ENCODE data around the gene PIK3CB. TPM values are rescaled to one million over a fixed set of nuclear protein-coding genes. Genes with fewer than 3 reads are reported as not detected.
"Not testable (repeated sequence)": the region's sequence is repeated elsewhere in the genome, so short reads cannot be mapped to it uniquely, and the experiment has no call there.

Gene PIK3CB
- total and polyA plus RNA-seq, 9 donors = 10.6 to 27.1 (median 16.5) TPM

DNA sequence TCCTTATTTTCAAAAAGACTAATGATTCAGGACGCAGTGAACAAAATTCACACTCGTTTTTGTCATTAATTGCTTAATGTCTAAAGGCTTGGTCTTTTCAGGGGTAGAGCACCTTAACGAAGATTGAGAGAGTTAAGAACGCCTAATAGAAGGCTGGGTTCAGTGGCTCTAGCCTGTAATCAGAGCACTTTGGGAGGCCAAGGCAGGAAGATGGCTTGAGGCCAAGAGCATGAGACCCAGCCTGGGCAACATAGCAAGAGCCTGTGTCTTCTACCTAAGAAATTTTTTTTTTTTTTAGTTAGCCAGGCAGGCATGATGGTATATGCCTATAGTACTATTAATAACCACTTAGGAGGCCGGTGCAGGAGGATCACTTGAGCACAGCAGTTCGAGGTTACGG, 7.5 kb downstream of the PIK3CB start:
- TF ChIP-seq, protein P1, sequence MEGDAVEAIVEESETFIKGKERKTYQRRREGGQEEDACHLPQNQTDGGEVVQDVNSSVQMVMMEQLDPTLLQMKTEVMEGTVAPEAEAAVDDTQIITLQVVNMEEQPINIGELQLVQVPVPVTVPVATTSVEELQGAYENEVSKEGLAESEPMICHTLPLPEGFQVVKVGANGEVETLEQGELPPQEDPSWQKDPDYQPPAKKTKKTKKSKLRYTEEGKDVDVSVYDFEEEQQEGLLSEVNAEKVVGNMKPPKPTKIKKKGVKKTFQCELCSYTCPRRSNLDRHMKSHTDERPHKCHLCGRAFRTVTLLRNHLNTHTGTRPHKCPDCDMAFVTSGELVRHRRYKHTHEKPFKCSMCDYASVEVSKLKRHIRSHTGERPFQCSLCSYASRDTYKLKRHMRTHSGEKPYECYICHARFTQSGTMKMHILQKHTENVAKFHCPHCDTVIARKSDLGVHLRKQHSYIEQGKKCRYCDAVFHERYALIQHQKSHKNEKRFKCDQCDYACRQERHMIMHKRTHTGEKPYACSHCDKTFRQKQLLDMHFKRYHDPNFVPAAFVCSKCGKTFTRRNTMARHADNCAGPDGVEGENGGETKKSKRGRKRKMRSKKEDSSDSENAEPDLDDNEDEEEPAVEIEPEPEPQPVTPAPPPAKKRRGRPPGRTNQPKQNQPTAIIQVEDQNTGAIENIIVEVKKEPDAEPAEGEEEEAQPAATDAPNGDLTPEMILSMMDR (IDR thresholded peaks at IDR 0.05) = no peak
- TF ChIP-seq POLR2A (IDR thresholded peaks at IDR 0.05) (no peak), EP300 (IDR thresholded peaks at IDR 0.05) (no peak)
- Histone ChIP-seq H3K36me3 (no peaks in the 10 kb centered on the region), H3K4me3 (no peak overlapping the region), H3K27ac (no peak overlapping the region), H3K4me1 (ENCODE audit: insufficient read depth) (no peaks in the 10 kb centered on the region), H3K9me3 (no peaks in the 10 kb centered on the region), H3K27me3 (no peaks in the 10 kb centered on the region)
- WGBS, 3 donors = 95 to 96% (median 95%) methylated on average over 7 of the region's 7 CpGs
- intact Hi-C loops (cut with DNase I) = no loop called here
- DNase-seq = no peak

DNA sequence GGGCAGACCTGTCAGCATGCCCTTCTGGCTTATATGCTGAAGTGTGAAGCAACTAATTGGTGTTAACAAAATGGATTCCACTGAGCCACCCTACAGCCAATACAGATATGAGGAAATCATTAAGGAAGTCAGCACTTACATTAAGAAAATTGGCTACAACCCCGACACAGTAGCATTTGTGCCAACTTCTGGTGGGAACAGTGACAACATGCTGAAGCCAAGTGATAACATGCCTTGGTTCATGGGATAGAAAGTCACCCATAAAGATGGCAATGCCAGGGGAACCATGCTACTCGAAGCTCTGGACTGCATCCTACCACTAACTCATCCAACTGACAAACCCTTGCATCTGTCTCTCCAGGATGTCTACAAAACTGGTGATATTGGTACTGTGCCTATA, 9.4 kb downstream of the PIK3CB start:
- Histone ChIP-seq H3K36me3 (no peaks in the 10 kb centered on the region), H3K4me3 (no peak overlapping the region), H3K4me1 (ENCODE audit: insufficient read depth) (no peaks in the 10 kb centered on the region), H3K9me3 (no peaks in the 10 kb centered on the region), H3K27ac (no peak overlapping the region), H3K27me3 (no peaks in the 10 kb centered on the region)
- intact Hi-C loops (cut with DNase I) = no loop called here
- WGBS, 3 donors = 93 to 100% (median 95%) methylated on average over 2 of the region's 2 CpGs
- TF ChIP-seq, protein P1 (IDR thresholded peaks at IDR 0.05) = no peak
- no peak for TF ChIP-seq POLR2A (IDR thresholded peaks at IDR 0.05)
- TF ChIP-seq EP300 (IDR thresholded peaks at IDR 0.05) = no peak
- no peak for DNase-seq

DNA sequence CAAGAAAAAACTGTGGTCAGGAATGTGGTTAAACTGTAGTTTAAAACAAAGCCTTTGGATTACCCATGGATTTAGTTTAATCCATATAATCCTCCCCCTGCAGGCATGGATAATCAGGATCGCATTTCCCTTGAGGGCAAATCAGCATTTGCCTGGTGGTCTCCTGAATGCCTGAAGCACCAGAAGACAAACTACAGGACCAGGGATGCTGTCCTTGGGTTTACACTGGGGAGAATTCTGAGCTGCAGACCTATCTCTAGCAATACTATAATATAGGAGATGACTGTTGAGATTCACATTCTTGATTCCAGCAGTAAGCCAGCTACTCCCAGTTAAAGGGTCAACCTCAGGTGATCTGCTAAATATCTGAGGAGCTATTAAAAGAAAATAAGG, 10.6 kb downstream of the PIK3CB start:
- TF ChIP-seq, protein P1 (IDR thresholded peaks at IDR 0.05) = no peak
- TF ChIP-seq POLR2A (IDR thresholded peaks at IDR 0.05) (no peak), EP300 (IDR thresholded peaks at IDR 0.05) (no peak)
- H3K36me3 ChIP-seq = no peaks in the 10 kb centered on the region
- WGBS, 3 donors = 84 to 94% (median 89%) methylated on average over 1 of the region's 1 CpG
- no peak overlapping the region for H3K4me3 ChIP-seq
- no peaks in the 10 kb centered on the region for H3K9me3 ChIP-seq
- no peak overlapping the region for H3K27ac ChIP-seq
- intact Hi-C loops (cut with DNase I) = no loop called here
- no peaks in the 10 kb centered on the region for H3K4me1 ChIP-seq (ENCODE audit: insufficient read depth)
- DNase-seq = no peak
- H3K27me3 ChIP-seq = no peaks in the 10 kb centered on the region

DNA sequence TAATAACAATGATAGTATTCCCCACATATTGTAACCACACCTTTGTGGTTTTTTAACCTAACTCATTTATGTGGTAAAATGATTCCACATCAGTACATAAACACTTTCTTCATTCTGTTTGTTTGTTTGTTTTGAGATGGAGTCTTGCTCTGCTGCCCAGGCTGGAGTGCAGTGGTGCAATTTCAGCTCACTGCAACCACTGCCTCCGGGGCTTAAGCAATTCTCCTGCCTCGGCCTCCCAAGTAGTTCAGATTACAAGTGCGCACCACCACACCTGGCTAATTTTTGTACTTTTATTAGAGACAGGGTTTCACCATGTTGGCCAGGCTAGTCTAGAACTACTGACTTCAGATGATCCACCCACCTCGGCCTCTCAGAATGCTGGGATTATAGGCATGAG, 14.3 kb downstream of the PIK3CB start:
- H3K4me1 ChIP-seq (ENCODE audit: insufficient read depth); H3K27ac ChIP-seq; DNase-seq; H3K36me3 ChIP-seq; intact Hi-C loops (cut with DNase I); H3K4me3 ChIP-seq; H3K9me3 ChIP-seq; H3K27me3 ChIP-seq: not testable (repeated sequence)
- WGBS, 3 donors = 96 to 98% (median 98%) methylated on average over 4 of the region's 4 CpGs

DNA sequence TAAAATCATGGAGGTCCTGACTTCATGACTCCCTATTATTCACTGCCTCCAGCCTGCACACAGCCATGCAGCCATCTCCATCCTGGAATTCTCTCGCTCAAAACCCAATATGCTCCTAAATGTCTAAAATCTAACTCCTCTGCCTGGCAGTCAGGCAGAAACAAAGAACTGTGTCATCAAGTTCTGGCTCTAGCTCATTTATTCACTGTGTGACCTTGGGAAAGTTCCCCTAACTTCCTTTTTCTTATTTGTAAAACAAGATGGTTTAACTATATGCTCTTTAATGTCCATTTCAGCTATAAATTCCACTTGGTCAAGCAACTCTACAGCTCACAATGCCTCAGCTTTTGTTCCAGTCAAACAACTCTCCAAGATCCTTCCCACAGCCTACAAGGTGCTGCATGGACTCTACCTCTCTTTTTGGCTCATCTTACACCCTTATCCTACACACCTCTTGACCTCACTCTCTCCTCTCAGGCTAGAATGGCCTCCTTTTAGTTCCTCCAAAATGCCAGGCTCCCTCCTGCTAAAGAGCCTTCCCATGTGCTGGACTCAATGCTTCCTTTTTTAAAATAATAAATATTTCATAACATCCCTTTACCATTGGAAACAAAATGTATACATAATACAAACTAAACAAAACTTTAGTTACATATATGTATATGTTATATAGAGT, 16.4 kb downstream of the PIK3CB start:
- H3K36me3 ChIP-seq = no peaks in the 10 kb centered on the region
- peaks cover 2% of the 10 kb centered on the region for H3K4me1 ChIP-seq (ENCODE audit: insufficient read depth)
- H3K27me3 ChIP-seq = no peaks in the 10 kb centered on the region
- no peak overlapping the region for H3K4me3 ChIP-seq
- no peak for DNase-seq
- TF ChIP-seq, protein P1 (IDR thresholded peaks at IDR 0.05) = no peak
- no peak for TF ChIP-seq EP300 (IDR thresholded peaks at IDR 0.05)
- TF ChIP-seq POLR2A (IDR thresholded peaks at IDR 0.05) = no peak
- intact Hi-C loops (cut with DNase I) = no loop called here
- no peak overlapping the region for H3K27ac ChIP-seq
- WGBS, 3 donors = 62 to 86% (median 83%) methylated on average over 1 of the region's 1 CpG
- no peaks in the 10 kb centered on the region for H3K9me3 ChIP-seq
